K562 (cell line): ENCODE results near the gene AP2S1. TPM values are rescaled to one million over a fixed set of nuclear protein-coding genes. Genes with fewer than 3 reads are reported as not detected.

Experiments
- BRD9 ChIP-seq: fragments of 450-650 bp; IDR thresholded peaks from 2 replicates; pipeline ENCODE4 v1.6.1; 2018; ENCODE audit warnings: low read depth; ENCODE audit not compliant: partially characterized antibody
- CBX2 ChIP-seq: fragments of 200-600 bp; sonication (generic); IDR thresholded peaks from one replicate; pipeline ENCODE4 v1.6.1; 2012; ENCODE audit warnings: mild to moderate bottlenecking, low read length, inconsistent platforms; ENCODE audit not compliant: insufficient read depth, poor library complexity, severe bottlenecking
- CEBPG ChIP-seq, 3 experiments: fragments of 200-800 bp in 1 of 3; sonication (Bioruptor generic) in 1 of 3; sonication (generic) in 1 of 3; formaldehyde crosslinking in 1 of 3; IDR thresholded peaks in 2 of 3; conservative IDR thresholded peaks in 1 of 3; 2 replicates each; pipeline versions ENCODE4 v1.6.1 to v1.8.0; 2016 to 2022; ENCODE audit warnings: missing compliant biosample characterization in 2 of 3, missing genetic modification characterization in 2 of 3, mild to moderate bottlenecking in 1 of 3, missing genetic modification reagents in 1 of 3
- EP300 ChIP-seq: IDR thresholded peaks from 2 replicates; pipeline ENCODE4 v1.6.1; 2012; ENCODE audit warnings: low read length, improper control_type of control experiment
- HDAC2 ChIP-seq: fragments of 450-650 bp; IDR thresholded peaks from 2 replicates; pipeline ENCODE4 v1.6.1; 2016; ENCODE audit warnings: mild to moderate bottlenecking
- ILF3 ChIP-seq: fragments of 450-650 bp; IDR thresholded peaks from 2 replicates; pipeline ENCODE4 v1.6.1; 2018; ENCODE audit warnings: antibody characterized with exemption, mild to moderate bottlenecking, moderate library complexity, borderline replicate concordance
- NFIX ChIP-seq: fragments of 250-450 bp; sonication (Bioruptor Pico); IDR thresholded peaks from 2 replicates; pipeline ENCODE4 v1.4.0; 2020; ENCODE audit warnings: low read depth, mild to moderate bottlenecking, moderate library complexity
- NR3C1 ChIP-seq: sonication (generic); formaldehyde crosslinking; IDR thresholded peaks from 2 replicates; pipeline ENCODE4 v1.8.1; 2022; ENCODE audit warnings: missing genetic modification reagents
- POLR3G ChIP-seq: IDR thresholded peaks from 2 replicates; pipeline ENCODE4 v1.6.1; 2011; ENCODE audit not compliant: insufficient read length, insufficient replicate concordance; ENCODE audit errors: extremely low read depth
- RFX1 ChIP-seq: fragments of 450-650 bp; IDR thresholded peaks from 2 replicates; pipeline ENCODE4 v1.6.1; 2016; ENCODE audit warnings: mild to moderate bottlenecking, moderate library complexity
- SPI1 ChIP-seq: IDR thresholded peaks from 2 replicates; pipeline ENCODE4 v1.6.1; 2011; ENCODE audit warnings: low read depth, low read length, control low read depth, borderline replicate concordance
- ZC3H11A ChIP-seq: IDR thresholded peaks from 2 replicates; pipeline ENCODE4 v1.6.1; 2012; ENCODE audit warnings: low read depth, low read length, improper control_type of control experiment
- ZNF174 ChIP-seq: fragments of 250-450 bp; sonication (Bioruptor Pico); IDR thresholded peaks from 2 replicates; pipeline ENCODE4 v1.4.0; 2020; ENCODE audit warnings: mild to moderate bottlenecking
- ZNF184 ChIP-seq: sonication (generic); formaldehyde crosslinking; IDR thresholded peaks from 2 replicates; pipeline ENCODE4 v1.5.0; 2020; ENCODE audit warnings: missing genetic modification reagents
- polyA plus RNA-seq, 8 experiments: library from polyadenylated mRNA; depleted of rRNA in 4 of 8; stranded (reverse) in 5 of 8; unstranded in 3 of 8; fragments of >200 nt; fragmentation: Nextera tagmentation in 2 of 8; fragmentation: Illumina TruSeq in 1 of 8; extraction: Ambion mirVana in 2 of 8; extraction: Trizol in 1 of 8; gene quantifications; 2 replicates each; pipeline versions ENCODE4 v1.2.1 to v1.2.3, GENCODE V29; 2011 to 2014; ENCODE audit warnings: inconsistent platforms in 1 of 8, missing spikeins in 1 of 8
- total RNA-seq, 7 experiments: library from RNA; depleted of rRNA in 6 of 7; stranded (reverse); fragments of >200 nt in 6 of 7; fragmentation: Illumina TruSeq in 2 of 7; extraction: Trizol in 2 of 7; gene quantifications; 2 replicates each; pipeline versions ENCODE4 v1.2.1 to v1.2.3, GENCODE V29; 2011 to 2021; ENCODE audit warnings: low replicate concordance in 1 of 7
- TF ChIP-seq, protein P1 (sequence below): fragments of 250-450 bp; sonication (Bioruptor Pico); IDR thresholded peaks from 2 replicates; pipeline ENCODE4 v1.5.0; 2021; ENCODE audit warnings: mild to moderate bottlenecking, moderate library complexity
- TF ChIP-seq, protein P2 (sequence below): sonication (generic); formaldehyde crosslinking; IDR thresholded peaks from 2 replicates; pipeline ENCODE4 v1.8.0; 2022; ENCODE audit warnings: missing genetic modification reagents, mild to moderate bottlenecking, moderate library complexity, borderline replicate concordance
- TF ChIP-seq, protein P3 (sequence below), 2 experiments: fragments of 450-650 bp in 1 of 2; sonication (generic) in 1 of 2; formaldehyde crosslinking in 1 of 2; IDR thresholded peaks in 1 of 2; conservative IDR thresholded peaks in 1 of 2; 2 replicates each; pipeline versions ENCODE4 v1.6.1 to v1.8.1; 2016 to 2023; ENCODE audit warnings: mild to moderate bottlenecking in 2 of 2, moderate library complexity in 2 of 2, inconsistent platforms in 1 of 2, missing genetic modification reagents in 1 of 2
- TF ChIP-seq, protein P4 (sequence below): fragments of 450-650 bp; IDR thresholded peaks from 2 replicates; pipeline ENCODE4 v1.6.1; 2016
- TF ChIP-seq, protein P5 (sequence below): sonication (generic); IDR thresholded peaks from 2 replicates; pipeline ENCODE4 v1.6.1; 2016
- TF ChIP-seq, protein P6 (sequence below): sonication (generic); formaldehyde crosslinking; IDR thresholded peaks from 2 replicates; pipeline ENCODE4 v1.8.0; 2022; ENCODE audit warnings: mild to moderate bottlenecking, missing genetic modification reagents

AP2S1 gene
- total and polyA plus RNA-seq, 9 of the 15 experiments (the other 6 are each of a cell fraction or from before 2014, with no cell fraction given): 32.4 to 294 (median 136) TPM

DNA sequence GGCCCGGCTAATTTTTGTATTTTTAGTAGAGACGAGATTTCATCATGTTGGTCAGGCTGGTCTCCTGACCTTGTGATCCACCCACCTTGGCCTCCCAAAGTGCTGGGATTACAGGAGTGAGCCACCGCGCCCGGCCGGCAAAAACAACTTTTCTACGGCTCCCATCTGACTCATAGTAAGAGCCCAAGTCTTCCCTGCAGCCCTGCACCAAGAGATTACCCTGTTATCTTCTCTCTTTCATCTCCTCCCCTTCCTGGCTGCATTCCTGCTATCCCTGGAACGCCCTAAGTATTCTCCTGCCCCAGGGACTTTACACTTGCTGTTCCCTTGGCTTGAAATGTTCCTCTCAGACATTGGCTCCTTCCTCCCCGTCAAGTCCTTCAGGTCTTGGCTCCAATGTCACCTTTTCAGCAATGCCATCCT is 6.6 kb downstream of the AP2S1 start (continued):
- TF ChIP-seq HDAC2 (peak; percentile 94), RFX1 (no peak), CBX2 (no peak), CEBPG (CRISPR knock-in tag; IDR thresholded peaks at IDR 0.05) (0 out of 2 replicates have a peak, but pooled peaks have one; percentile 38), CEBPG (tag; conservative IDR thresholded peaks at IDR 0.05 in 1 of 2, IDR thresholded peaks at IDR 0.05 in 1 of 2) (peak; percentile 46 to 91), SPI1 (no peak), NR3C1 (CRISPR knock-in tag) (no peak), NFIX (CRISPR knock-in tag) (no peak), ZNF174 (CRISPR knock-in tag) (no peak), ZNF184 (CRISPR knock-in tag) (no peak), ZC3H11A (no peak), POLR3G (no peak), ILF3 (no peak), EP300 (peak; percentile 76; the same call in 1 of the 2 replicates), BRD9 (no peak)
- TF ChIP-seq, protein P1, sequence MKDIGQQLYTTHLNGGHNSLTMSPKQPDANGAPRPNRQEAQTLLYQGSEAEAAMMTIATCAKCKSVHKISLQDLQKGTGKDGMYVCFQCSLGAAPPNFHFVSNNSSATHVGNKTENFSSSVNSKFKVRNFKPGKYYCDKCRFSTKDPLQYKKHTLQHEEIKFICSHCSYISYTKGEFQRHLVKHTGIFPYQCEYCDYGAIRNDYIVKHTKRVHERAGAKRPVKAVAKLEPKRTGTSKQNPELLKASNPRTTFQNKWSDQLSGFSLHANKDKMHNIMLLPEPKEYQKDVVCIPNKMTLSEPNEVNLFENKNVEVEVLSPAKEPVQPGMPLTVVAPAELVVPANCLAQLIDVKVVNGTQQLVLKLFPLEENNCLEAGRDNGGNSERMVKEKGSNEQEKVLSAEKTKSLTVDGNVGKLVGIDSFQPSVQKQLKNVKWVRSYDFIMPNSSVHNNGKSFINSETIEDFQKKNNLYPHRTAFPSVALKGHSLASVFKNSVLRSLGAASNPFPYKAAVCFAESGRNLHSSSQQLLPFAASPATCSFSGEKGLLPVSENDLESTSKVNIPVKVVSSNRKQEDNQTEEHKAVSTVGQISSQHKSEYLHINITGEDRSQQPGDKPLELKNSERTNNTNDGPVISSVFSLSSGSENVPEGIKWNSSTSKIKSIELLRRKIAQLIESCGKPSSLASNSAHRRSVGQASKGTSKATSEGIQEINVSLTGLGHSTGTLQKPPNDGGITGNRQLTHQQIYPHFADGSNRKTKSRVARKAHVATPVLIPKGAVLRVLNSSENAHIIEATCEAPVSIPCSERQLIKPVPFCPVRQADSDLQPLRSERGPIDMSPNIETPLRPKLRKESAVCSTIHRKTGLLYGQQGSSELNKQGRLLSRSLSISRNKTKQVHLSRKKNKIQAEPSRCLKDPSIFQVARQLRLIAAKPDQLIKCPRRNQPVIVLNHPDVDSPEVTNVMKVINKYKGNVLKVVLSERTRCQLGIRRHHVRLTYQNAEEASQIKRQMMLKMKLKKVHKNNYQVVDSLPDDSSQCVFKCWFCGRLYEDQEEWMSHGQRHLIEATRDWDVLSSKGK: no peak
- TF ChIP-seq, protein P2, sequence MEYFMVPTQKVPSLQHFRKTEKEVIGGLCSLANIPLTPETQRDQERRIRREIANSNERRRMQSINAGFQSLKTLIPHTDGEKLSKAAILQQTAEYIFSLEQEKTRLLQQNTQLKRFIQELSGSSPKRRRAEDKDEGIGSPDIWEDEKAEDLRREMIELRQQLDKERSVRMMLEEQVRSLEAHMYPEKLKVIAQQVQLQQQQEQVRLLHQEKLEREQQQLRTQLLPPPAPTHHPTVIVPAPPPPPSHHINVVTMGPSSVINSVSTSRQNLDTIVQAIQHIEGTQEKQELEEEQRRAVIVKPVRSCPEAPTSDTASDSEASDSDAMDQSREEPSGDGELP (CRISPR knock-in tag): peak; percentile 56
- TF ChIP-seq, protein P3, sequence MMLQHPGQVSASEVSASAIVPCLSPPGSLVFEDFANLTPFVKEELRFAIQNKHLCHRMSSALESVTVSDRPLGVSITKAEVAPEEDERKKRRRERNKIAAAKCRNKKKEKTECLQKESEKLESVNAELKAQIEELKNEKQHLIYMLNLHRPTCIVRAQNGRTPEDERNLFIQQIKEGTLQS (IDR thresholded peaks at IDR 0.05): peak; percentile 90
- TF ChIP-seq, protein P3 (CRISPR knock-in tag; conservative IDR thresholded peaks at IDR 0.05): no peak
- TF ChIP-seq, protein P4, sequence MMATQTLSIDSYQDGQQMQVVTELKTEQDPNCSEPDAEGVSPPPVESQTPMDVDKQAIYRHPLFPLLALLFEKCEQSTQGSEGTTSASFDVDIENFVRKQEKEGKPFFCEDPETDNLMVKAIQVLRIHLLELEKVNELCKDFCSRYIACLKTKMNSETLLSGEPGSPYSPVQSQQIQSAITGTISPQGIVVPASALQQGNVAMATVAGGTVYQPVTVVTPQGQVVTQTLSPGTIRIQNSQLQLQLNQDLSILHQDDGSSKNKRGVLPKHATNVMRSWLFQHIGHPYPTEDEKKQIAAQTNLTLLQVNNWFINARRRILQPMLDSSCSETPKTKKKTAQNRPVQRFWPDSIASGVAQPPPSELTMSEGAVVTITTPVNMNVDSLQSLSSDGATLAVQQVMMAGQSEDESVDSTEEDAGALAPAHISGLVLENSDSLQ: no peak
- TF ChIP-seq, protein P5, sequence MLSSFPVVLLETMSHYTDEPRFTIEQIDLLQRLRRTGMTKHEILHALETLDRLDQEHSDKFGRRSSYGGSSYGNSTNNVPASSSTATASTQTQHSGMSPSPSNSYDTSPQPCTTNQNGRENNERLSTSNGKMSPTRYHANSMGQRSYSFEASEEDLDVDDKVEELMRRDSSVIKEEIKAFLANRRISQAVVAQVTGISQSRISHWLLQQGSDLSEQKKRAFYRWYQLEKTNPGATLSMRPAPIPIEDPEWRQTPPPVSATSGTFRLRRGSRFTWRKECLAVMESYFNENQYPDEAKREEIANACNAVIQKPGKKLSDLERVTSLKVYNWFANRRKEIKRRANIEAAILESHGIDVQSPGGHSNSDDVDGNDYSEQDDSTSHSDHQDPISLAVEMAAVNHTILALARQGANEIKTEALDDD: peak; percentile 56; the same call in 1 of the 2 replicates
- TF ChIP-seq, protein P6, sequence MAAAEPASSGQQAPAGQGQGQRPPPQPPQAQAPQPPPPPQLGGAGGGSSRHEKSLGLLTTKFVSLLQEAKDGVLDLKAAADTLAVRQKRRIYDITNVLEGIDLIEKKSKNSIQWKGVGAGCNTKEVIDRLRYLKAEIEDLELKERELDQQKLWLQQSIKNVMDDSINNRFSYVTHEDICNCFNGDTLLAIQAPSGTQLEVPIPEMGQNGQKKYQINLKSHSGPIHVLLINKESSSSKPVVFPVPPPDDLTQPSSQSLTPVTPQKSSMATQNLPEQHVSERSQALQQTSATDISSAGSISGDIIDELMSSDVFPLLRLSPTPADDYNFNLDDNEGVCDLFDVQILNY (CRISPR knock-in tag): no peak
